Chondrocyte (in vitro differentiated cells): ENCODE data around the gene RFX3. TPM values are rescaled to one million over a fixed set of nuclear protein-coding genes. Genes with fewer than 3 reads are reported as not detected.

ENCODE experiments used
- DNase-seq: peaks from one replicate; pipeline ENCODE4 v3.0.0; 2021; ENCODE audit warnings: mixed read lengths, low spot score
- H3K27ac Mint-ChIP-seq: one replicate; pipeline ENCODE4 v1.8.0; 2021; ENCODE audit warnings: mild to moderate bottlenecking, moderate library complexity, mixed read lengths; ENCODE audit not compliant: unreplicated experiment
- H3K27me3 Mint-ChIP-seq: 2 replicates; pipeline ENCODE4 v1.8.0; 2021; ENCODE audit warnings: low read depth, mixed read lengths
- H3K36me3 Mint-ChIP-seq: 2 replicates; pipeline ENCODE4 v1.8.0; 2021; ENCODE audit warnings: low read depth, mixed read lengths
- H3K4me1 Mint-ChIP-seq: 2 replicates; pipeline ENCODE4 v1.8.0; 2021; ENCODE audit warnings: low read depth, mild to moderate bottlenecking, mixed read lengths
- H3K4me3 Mint-ChIP-seq: one replicate; pipeline ENCODE4 v1.8.0; 2021; ENCODE audit warnings: mild to moderate bottlenecking, moderate library complexity, mixed read lengths; ENCODE audit not compliant: unreplicated experiment
- H3K9me3 Mint-ChIP-seq: 2 replicates; pipeline ENCODE4 v1.8.0; 2021; ENCODE audit warnings: low read depth, mixed read lengths
- CTCF ChIP-seq: fragments of 200-600 bp; sonication (generic); IDR thresholded peaks from 2 replicates; pipeline ENCODE4 v1.5.0; 2021; ENCODE audit warnings: antibody characterized with exemption, mild to moderate bottlenecking, moderate library complexity
- total RNA-seq: library from RNA; stranded (reverse); gene quantifications from 3 replicates; pipeline ENCODE4 v1.2.1, GENCODE V29; 2021

The RFX3 gene
- total RNA-seq, 1 donor from 2014 or later = 4.1 TPM

GRCh38 chr9:3508521-3509291, 17.1 kb downstream of the RFX3 start:
- Mint-ChIP-seq H3K27me3 (no peaks in the 10 kb centered on the region), H3K4me3 (peak overlapping the region; percentile 37), H3K27ac (peak overlapping the region; percentile 89), H3K4me1 (peaks cover 21% of the 10 kb centered on the region), H3K9me3 (no peaks in the 10 kb centered on the region), H3K36me3 (no peaks in the 10 kb centered on the region)
- no peak for TF ChIP-seq CTCF
- DNase-seq = no peak

- TF ChIP-seq CTCF = no peak
- H3K9me3 Mint-ChIP-seq = no peaks in the 10 kb centered on the region
- peak overlapping the region; percentile 89 for H3K27ac Mint-ChIP-seq
- no peak for DNase-seq
- peaks cover 21% of the 10 kb centered on the region for H3K4me1 Mint-ChIP-seq
- peak overlapping the region; percentile 37 for H3K4me3 Mint-ChIP-seq
- no peaks in the 10 kb centered on the region for H3K27me3 Mint-ChIP-seq
- no peaks in the 10 kb centered on the region for H3K36me3 Mint-ChIP-seq
These were observed 17.7 kb downstream of the RFX3 start for GRCh38 chr9:3508078-3508431.

GRCh38 chr9:3507395-3508077, 18.3 kb downstream of the RFX3 start:
- Mint-ChIP-seq H3K27me3 (no peaks in the 10 kb centered on the region), H3K27ac (peak overlapping the region; percentile 89), H3K4me1 (peaks cover 26% of the 10 kb centered on the region), H3K36me3 (no peaks in the 10 kb centered on the region), H3K9me3 (no peaks in the 10 kb centered on the region), H3K4me3 (no peak overlapping the region)
- TF ChIP-seq CTCF = no peak
- DNase-seq = no peak

- Mint-ChIP-seq H3K27ac (no peak overlapping the region), H3K9me3 (no peaks in the 10 kb centered on the region), H3K4me1 (peaks cover 23% of the 10 kb centered on the region), H3K27me3 (no peaks in the 10 kb centered on the region), H3K4me3 (no peak overlapping the region), H3K36me3 (no peaks in the 10 kb centered on the region)
- no peak for TF ChIP-seq CTCF
- DNase-seq = no peak
These were observed 19.6 kb downstream of the RFX3 start for GRCh38 chr9:3506164-3506563.

GRCh38 chr9:3502560-3503398, 23.0 kb downstream of the RFX3 start:
- peaks cover 26% of the 10 kb centered on the region for H3K4me1 Mint-ChIP-seq
- no peaks in the 10 kb centered on the region for H3K36me3 Mint-ChIP-seq
- DNase-seq = no peak
- no peaks in the 10 kb centered on the region for H3K27me3 Mint-ChIP-seq
- no peaks in the 10 kb centered on the region for H3K9me3 Mint-ChIP-seq
- no peak for TF ChIP-seq CTCF
- no peak overlapping the region for H3K27ac Mint-ChIP-seq
- H3K4me3 Mint-ChIP-seq = no peak overlapping the region
